Fibroblast of skin of left biceps (primary cell): ENCODE data around the gene GMCL2.

Experiments
- DNase-seq, 2 experiments: peaks; one replicate each; pipeline ENCODE4 v3.0.0-alpha.2; 2013; ENCODE audit warnings: low read depth in 2 of 2

The GMCL2 gene

DNA sequence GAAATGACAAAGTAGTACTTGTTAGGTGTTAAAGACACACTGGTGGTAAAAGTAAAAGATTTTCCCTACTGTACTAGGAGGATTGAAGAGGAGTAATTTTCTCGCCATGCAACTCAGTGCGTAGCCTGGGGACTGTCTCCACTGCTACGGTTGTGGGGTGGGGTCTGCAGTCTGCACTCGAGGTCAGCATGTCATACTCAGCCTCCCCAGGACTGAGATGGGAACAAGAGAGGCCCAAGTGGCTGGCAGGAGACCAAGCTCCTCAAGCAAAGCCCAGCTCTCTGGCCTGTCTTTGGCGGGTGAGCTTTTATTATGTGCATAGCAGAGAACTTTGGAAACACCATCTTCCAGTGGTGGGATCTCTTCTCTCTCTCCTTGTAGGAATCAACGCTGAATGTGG is 43.9 kb downstream of the GMCL2 start:
- no peak for DNase-seq

- DNase-seq = no peak
These were observed 44.5 kb downstream of the GMCL2 start for GRCh38 chr5:178142642-178143041.

- DNase-seq = no peak
These were observed 45.6 kb downstream of the GMCL2 start for GRCh38 chr5:178141550-178141949.

DNA sequence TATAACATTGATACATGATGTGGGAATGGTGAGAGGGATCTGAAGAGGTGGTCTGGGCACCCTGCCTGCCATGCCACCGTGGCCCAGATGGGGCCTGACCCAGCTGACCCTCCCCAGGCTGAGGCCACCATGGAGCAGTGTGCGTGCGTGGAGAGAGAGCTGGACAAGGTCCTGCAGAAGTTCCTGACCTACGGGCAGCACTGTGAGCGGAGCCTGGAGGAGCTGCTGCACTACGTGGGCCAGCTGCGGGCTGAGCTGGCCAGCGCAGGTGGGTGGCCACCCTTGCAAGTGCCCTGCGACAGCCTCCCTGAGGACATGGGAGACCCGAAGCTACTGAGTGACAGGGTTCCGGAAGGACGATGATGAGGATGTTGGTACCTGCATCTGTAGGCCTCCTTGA is 49.2 kb downstream of the GMCL2 start:
- no peak for DNase-seq

- DNase-seq = no peak
These were observed 50.2 kb downstream of the GMCL2 start for GRCh38 chr5:178136990-178137389.
